Measurements from ENCODE around the gene EHHADH.
A peak's percentile ranks its signal among the peaks of the same experiment; 100 is the strongest.
"Not testable (repeated sequence)": the region's sequence is repeated elsewhere in the genome, so short reads cannot be mapped to it uniquely, and the experiment has no call there.

The EHHADH gene

DNA sequence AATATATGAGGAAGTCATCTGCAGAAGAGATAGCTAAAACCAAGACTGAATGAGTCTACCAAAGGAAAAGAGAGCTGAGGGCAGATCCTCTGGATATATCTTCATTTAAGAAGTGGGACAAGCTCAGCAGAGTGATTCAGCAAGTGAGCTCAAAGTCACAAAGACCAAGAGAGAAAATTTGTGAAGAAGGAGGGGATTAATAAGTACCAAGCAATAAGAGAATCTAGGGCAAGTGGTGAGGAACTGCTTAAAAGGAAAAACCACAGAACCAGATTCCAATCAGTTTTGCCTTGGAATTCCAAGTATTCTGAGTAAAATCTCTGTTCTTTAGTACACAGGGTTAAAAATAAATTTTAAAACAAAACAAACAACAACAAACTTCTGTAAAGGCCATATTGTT lies 3.6 kb downstream of the EHHADH start:
- no peaks in the 10 kb centered on the region for H3K36me3 ChIP-seq (ENCODE audit: control insufficient read depth, low read depth, low read length)
- H3K4me1 ChIP-seq (ENCODE audit: control insufficient read depth, low read depth, low read length), result no peaks in the 10 kb centered on the region
- H3K9ac ChIP-seq (ENCODE audit: low read length), result no peak overlapping the region
- no peak overlapping the region for H3K27ac ChIP-seq (ENCODE audit: low read length)
- H3K4me3 ChIP-seq (ENCODE audit: low read length), result no peak overlapping the region
- no peaks in the 10 kb centered on the region for H3K27me3 ChIP-seq (ENCODE audit: control insufficient read depth, insufficient read depth, low read length)
- H3K9me3 ChIP-seq (ENCODE audit: control insufficient read depth, low read depth, low read length), result no peaks in the 10 kb centered on the region

DNA sequence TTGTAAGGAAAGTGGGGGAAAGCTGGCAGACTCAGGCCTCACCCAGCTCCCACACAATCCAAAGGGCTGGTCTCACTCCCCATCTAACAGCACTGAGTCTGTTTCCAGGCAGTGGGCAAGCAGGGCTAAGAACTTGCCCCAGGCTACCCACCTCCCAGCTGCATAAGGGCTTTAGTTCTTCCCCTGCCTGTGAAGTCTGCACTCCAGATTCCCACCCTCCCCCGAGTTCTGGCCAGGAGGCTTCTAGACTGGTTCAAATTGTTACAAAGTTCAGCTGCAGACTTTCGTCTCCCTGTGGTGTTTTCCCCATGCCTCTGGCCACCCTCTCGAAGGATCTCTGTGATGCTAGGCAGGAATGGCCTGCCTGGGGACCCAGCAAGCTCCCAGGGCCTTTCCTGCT lies 11.2 kb downstream of the EHHADH start:
- H3K27ac ChIP-seq (ENCODE audit: low read length), result no peak overlapping the region
- no peaks in the 10 kb centered on the region for H3K4me1 ChIP-seq (ENCODE audit: control insufficient read depth, low read depth, low read length)
- peaks cover 4% of the 10 kb centered on the region for H3K9me3 ChIP-seq (ENCODE audit: control insufficient read depth, low read depth, low read length)
- no peaks in the 10 kb centered on the region for H3K27me3 ChIP-seq (ENCODE audit: control insufficient read depth, insufficient read depth, low read length)
- no peak overlapping the region for H3K4me3 ChIP-seq (ENCODE audit: low read length)
- no peak overlapping the region for H3K9ac ChIP-seq (ENCODE audit: low read length)
- H3K36me3 ChIP-seq (ENCODE audit: control insufficient read depth, low read depth, low read length), result no peaks in the 10 kb centered on the region

DNA sequence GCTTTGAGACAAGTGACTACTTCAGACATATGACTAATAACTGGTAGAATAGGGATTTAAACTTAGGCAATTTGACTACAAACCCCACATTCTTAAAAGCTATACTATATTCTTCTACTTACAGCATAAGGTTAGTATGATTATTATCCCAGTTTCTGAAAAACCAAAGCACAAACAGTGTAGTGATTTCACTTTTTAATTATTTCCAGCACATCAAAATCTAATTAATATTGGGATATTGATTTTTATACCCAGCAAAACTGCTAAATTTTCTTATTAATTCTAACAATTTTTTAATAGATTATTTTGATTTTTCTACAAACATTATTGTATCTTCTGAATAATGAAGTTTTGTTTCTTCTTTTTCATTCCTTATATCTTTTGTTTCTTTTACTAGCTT lies 16.9 kb downstream of the EHHADH start:
- H3K27me3 ChIP-seq (ENCODE audit: control insufficient read depth, insufficient read depth, low read length), result no peaks in the 10 kb centered on the region
- no peaks in the 10 kb centered on the region for H3K36me3 ChIP-seq (ENCODE audit: control insufficient read depth, low read depth, low read length)
- no peak overlapping the region for H3K9ac ChIP-seq (ENCODE audit: low read length)
- no peak overlapping the region for H3K4me3 ChIP-seq (ENCODE audit: low read length)
- H3K4me1 ChIP-seq (ENCODE audit: control insufficient read depth, low read depth, low read length), result no peaks in the 10 kb centered on the region
- H3K27ac ChIP-seq (ENCODE audit: low read length), result no peak overlapping the region
- peaks cover 8% of the 10 kb centered on the region for H3K9me3 ChIP-seq (ENCODE audit: control insufficient read depth, low read depth, low read length)

DNA sequence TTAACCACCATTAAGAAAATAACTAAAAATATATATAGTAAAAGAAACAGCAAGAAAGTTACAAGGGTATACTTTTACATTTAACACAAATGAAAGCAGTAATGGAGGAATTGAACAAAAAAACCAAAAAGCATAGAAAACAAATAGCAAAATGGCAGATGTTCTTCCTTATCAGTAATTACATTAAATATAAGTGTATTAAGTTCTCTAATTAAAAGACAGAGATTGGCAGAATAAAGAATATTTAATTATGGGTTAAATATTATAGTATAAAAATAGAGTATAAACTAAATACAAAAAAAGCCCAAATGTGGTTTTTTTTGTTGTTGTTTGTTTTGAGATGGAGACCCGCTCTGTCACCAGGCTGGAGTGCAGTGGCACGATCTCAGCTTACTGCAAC lies 20.5 kb downstream of the EHHADH start:
- no peaks in the 10 kb centered on the region for H3K27me3 ChIP-seq (ENCODE audit: control insufficient read depth, insufficient read depth, low read length)
- H3K9ac ChIP-seq (ENCODE audit: low read length), result no peak overlapping the region
- peaks cover 8% of the 10 kb centered on the region for H3K9me3 ChIP-seq (ENCODE audit: control insufficient read depth, low read depth, low read length)
- H3K27ac ChIP-seq (ENCODE audit: low read length), result no peak overlapping the region
- H3K4me3 ChIP-seq (ENCODE audit: low read length), result no peak overlapping the region
- H3K4me1 ChIP-seq (ENCODE audit: control insufficient read depth, low read depth, low read length), result no peaks in the 10 kb centered on the region
- no peaks in the 10 kb centered on the region for H3K36me3 ChIP-seq (ENCODE audit: control insufficient read depth, low read depth, low read length)

DNA sequence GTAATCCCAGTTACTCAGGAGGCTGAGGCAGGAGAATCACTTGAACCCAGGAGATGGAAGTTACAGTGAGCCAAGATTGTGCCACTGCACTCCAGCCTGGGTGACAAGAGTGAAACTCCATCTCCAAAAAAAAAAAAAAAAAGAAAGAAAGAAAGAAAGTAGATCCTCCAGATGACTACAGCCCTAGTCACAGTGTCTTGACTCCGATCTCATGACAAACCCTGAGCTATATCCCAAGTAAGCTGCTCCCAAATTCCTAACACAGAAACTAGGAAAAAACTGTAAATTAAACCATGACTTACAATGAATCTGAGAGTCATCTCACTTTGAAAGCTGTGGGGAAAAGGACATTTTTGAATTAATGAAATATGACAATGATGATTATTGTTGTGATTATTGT lies 27.3 kb downstream of the EHHADH start:
- not testable (repeated sequence) for H3K4me1 ChIP-seq (ENCODE audit: control insufficient read depth, low read depth, low read length); H3K36me3 ChIP-seq (ENCODE audit: control insufficient read depth, low read depth, low read length); H3K27ac ChIP-seq (ENCODE audit: low read length); H3K9ac ChIP-seq (ENCODE audit: low read length); H3K4me3 ChIP-seq (ENCODE audit: low read length); H3K9me3 ChIP-seq (ENCODE audit: control insufficient read depth, low read depth, low read length); H3K27me3 ChIP-seq (ENCODE audit: control insufficient read depth, insufficient read depth, low read length)

DNA sequence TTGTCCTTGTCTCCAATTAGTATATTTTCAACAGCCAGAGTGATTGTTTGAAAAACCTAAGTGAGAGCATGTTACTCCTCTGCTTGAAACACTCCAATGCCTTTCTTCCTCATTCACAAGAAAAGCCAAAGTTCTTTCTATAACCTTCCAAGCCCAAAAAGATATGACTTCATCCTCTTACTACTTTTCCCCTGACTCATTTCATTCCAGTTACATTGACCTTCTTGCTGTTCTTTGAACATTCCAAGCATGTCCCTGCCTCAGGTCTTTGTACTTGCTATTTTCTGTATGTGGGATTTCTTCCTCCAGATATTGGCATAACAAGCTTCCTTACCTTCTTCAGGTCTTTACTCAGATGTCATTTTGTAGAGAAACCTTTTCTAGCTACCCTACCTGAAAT lies 28.3 kb downstream of the EHHADH start:
- Histone ChIP-seq H3K27me3 (ENCODE audit: control insufficient read depth, insufficient read depth, low read length) (no peaks in the 10 kb centered on the region), H3K4me1 (ENCODE audit: control insufficient read depth, low read depth, low read length) (no peaks in the 10 kb centered on the region), H3K9me3 (ENCODE audit: control insufficient read depth, low read depth, low read length) (no peaks in the 10 kb centered on the region), H3K9ac (ENCODE audit: low read length) (no peak overlapping the region), H3K36me3 (ENCODE audit: control insufficient read depth, low read depth, low read length) (no peaks in the 10 kb centered on the region), H3K27ac (ENCODE audit: low read length) (no peak overlapping the region), H3K4me3 (ENCODE audit: low read length) (no peak overlapping the region)

DNA sequence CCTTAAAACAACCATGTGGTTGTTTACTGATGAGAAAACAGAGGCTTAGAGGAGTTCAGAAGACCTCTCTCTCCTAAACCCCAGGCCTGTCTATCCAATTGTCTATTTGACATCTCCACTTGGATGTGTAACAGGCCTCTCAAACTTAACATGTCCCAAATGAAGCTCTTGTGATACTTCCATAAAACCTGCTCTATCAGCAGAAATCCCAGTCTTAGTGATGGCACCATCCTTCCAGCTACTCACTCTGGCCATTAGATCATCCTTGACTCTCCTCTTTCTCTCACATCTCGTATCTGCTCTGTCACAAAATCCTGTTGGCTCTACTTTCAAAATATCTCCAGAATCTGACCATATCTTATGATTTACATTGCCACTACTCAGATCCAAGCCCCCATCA lies 28.8 kb downstream of the EHHADH start:
- no peak overlapping the region for H3K9ac ChIP-seq (ENCODE audit: low read length)
- no peak overlapping the region for H3K4me3 ChIP-seq (ENCODE audit: low read length)
- no peaks in the 10 kb centered on the region for H3K4me1 ChIP-seq (ENCODE audit: control insufficient read depth, low read depth, low read length)
- H3K36me3 ChIP-seq (ENCODE audit: control insufficient read depth, low read depth, low read length), result no peaks in the 10 kb centered on the region
- no peak overlapping the region for H3K27ac ChIP-seq (ENCODE audit: low read length)
- no peaks in the 10 kb centered on the region for H3K27me3 ChIP-seq (ENCODE audit: control insufficient read depth, insufficient read depth, low read length)
- no peaks in the 10 kb centered on the region for H3K9me3 ChIP-seq (ENCODE audit: control insufficient read depth, low read depth, low read length)

DNA sequence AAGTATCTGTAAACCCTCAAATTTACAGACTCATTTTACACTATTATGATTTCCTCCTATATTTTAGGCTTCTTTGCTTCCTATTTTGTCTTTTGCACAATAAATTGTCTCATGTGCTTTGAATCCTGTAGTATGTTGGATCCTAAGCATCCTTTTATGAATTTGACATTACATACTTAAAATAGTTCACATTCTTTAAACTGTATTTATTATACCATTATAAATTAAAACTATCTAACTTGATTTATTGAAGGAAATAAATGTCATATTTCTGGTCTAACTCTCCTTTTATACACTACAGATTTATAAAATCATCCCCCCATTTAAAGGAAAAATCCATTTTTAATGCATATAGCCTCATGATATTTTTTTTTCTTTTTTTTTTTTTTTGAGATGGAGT lies 32.6 kb downstream of the EHHADH start:
- no peak overlapping the region for H3K27ac ChIP-seq (ENCODE audit: low read length)
- peaks cover 9% of the 10 kb centered on the region for H3K4me1 ChIP-seq (ENCODE audit: control insufficient read depth, low read depth, low read length)
- no peaks in the 10 kb centered on the region for H3K9me3 ChIP-seq (ENCODE audit: control insufficient read depth, low read depth, low read length)
- H3K4me3 ChIP-seq (ENCODE audit: low read length), result no peak overlapping the region
- H3K27me3 ChIP-seq (ENCODE audit: control insufficient read depth, insufficient read depth, low read length), result no peaks in the 10 kb centered on the region
- no peaks in the 10 kb centered on the region for H3K36me3 ChIP-seq (ENCODE audit: control insufficient read depth, low read depth, low read length)
- no peak overlapping the region for H3K9ac ChIP-seq (ENCODE audit: low read length)

DNA sequence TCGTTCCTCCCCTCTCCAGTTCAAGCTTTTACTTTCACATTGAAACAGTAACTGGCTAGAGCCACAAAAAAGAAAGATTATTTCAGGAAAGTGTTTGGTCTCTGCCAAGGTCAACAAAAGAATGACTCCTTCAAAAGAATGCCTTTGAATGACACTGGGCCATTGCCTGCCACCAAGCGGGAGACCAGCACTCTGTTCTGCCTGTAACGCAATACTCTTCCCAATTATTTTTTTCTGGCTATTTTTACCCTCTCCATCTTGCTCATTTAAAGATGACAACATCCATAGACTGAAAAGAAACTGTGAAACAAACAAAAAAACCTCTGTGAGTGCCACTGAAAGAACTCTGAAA lies 37.3 kb downstream of the EHHADH start:
- H3K9me3 ChIP-seq (ENCODE audit: control insufficient read depth, low read depth, low read length), result no peaks in the 10 kb centered on the region
- peaks cover 10% of the 10 kb centered on the region for H3K4me1 ChIP-seq (ENCODE audit: control insufficient read depth, low read depth, low read length)
- peak overlapping the region; percentile 36 for H3K9ac ChIP-seq (ENCODE audit: low read length)
- H3K27me3 ChIP-seq (ENCODE audit: control insufficient read depth, insufficient read depth, low read length), result no peaks in the 10 kb centered on the region
- H3K36me3 ChIP-seq (ENCODE audit: control insufficient read depth, low read depth, low read length), result no peaks in the 10 kb centered on the region
- H3K4me3 ChIP-seq (ENCODE audit: low read length), result peak overlapping the region; percentile 48
- H3K27ac ChIP-seq (ENCODE audit: low read length), result peak overlapping the region; percentile 30

DNA sequence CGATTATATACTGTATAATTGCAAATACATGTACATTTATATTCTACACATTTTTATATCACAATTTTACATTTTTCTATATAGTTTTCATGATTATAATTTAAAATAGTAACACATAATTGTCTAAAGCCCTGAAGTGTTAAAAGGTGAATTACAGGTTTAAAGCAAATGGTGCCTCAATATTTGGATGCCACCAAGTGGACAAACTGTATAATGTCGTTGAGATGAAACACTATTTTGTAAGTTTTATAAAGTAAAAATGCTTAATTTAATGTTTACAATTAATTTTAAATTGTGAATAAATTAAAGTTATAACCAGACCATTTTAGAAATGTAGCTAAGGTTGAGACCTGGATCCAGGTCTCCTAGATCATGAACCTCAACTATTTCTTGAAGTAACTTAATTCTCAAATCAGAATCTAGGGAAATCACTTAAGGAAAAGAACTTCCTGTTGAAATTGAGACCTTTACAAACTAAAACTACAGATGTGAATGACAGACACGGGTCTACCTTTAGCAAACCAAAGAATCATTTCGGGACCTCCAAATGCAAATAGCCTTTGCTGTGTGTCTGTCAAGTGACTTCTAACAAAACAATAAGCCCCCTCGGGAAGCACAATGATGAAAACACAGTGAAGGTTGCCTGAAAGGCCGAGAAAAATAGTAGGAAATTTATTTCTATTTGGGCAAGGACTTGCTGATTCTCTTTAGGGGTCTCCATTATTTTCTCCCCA lies 37.8 kb downstream of the EHHADH start:
- no peaks in the 10 kb centered on the region for H3K9me3 ChIP-seq (ENCODE audit: control insufficient read depth, low read depth, low read length)
- no peaks in the 10 kb centered on the region for H3K36me3 ChIP-seq (ENCODE audit: control insufficient read depth, low read depth, low read length)
- peak overlapping the region; percentile 36 for H3K9ac ChIP-seq (ENCODE audit: low read length)
- H3K4me3 ChIP-seq (ENCODE audit: low read length), result peak overlapping the region; percentile 48
- H3K27ac ChIP-seq (ENCODE audit: low read length), result peak overlapping the region; percentile 30
- no peaks in the 10 kb centered on the region for H3K27me3 ChIP-seq (ENCODE audit: control insufficient read depth, insufficient read depth, low read length)
- peaks cover 10% of the 10 kb centered on the region for H3K4me1 ChIP-seq (ENCODE audit: control insufficient read depth, low read depth, low read length)

DNA sequence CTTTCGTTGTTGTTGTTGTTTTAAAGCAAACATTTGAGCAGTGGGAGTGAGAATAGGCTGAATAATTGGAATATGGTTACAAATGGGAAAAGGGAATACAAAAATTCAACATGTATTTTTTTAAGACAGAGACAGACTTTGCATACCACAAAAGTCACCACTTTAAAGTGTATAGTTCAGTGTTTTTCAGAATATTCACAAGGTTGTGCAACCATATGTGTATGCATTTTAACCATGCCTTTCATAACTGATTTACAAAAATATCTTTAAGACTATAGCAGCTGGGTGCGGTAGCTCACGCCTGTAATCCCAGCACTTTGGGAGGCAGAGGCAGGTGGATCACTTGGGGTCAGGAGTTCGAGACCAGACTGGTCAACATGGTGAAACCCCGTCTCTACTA lies 41.3 kb downstream of the EHHADH start:
- H3K4me1 ChIP-seq (ENCODE audit: control insufficient read depth, low read depth, low read length), result peaks cover 10% of the 10 kb centered on the region
- H3K36me3 ChIP-seq (ENCODE audit: control insufficient read depth, low read depth, low read length), result no peaks in the 10 kb centered on the region
- H3K27ac ChIP-seq (ENCODE audit: low read length), result no peak overlapping the region
- no peak overlapping the region for H3K9ac ChIP-seq (ENCODE audit: low read length)
- no peaks in the 10 kb centered on the region for H3K27me3 ChIP-seq (ENCODE audit: control insufficient read depth, insufficient read depth, low read length)
- H3K4me3 ChIP-seq (ENCODE audit: low read length), result no peak overlapping the region
- H3K9me3 ChIP-seq (ENCODE audit: control insufficient read depth, low read depth, low read length), result no peaks in the 10 kb centered on the region

DNA sequence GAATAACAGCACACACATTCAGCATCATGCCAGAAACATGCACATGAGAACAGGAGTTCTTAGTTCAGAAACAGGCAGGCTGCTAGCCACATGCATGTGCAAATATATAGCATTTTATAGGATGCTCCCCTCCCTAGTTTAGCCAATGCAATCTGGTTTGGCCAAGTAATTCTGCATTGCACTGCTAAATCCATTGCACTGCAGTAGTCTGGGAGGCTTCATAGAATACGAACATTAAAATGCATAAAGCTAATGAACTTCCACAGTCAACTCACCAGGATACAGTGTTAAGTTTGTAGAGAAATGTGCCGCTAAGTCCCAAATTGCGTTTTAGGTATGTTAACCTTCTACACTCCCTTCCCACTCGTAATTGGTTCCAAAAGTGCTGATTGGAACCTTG lies 41.8 kb downstream of the EHHADH start:
- H3K9ac ChIP-seq (ENCODE audit: low read length), result no peak overlapping the region
- H3K4me3 ChIP-seq (ENCODE audit: low read length), result no peak overlapping the region
- no peak overlapping the region for H3K27ac ChIP-seq (ENCODE audit: low read length)
- H3K4me1 ChIP-seq (ENCODE audit: control insufficient read depth, low read depth, low read length), result peaks cover 10% of the 10 kb centered on the region
- H3K9me3 ChIP-seq (ENCODE audit: control insufficient read depth, low read depth, low read length), result no peaks in the 10 kb centered on the region
- no peaks in the 10 kb centered on the region for H3K36me3 ChIP-seq (ENCODE audit: control insufficient read depth, low read depth, low read length)
- H3K27me3 ChIP-seq (ENCODE audit: control insufficient read depth, insufficient read depth, low read length), result no peaks in the 10 kb centered on the region

All from iPS-18a (cell line).